Measurements from ENCODE around the gene LAIR2. TPM values are rescaled to one million over a fixed set of nuclear protein-coding genes. Genes with fewer than 3 reads are reported as not detected.

Gene LAIR2
- total RNA-seq, 4 donors from 2014 or later, result not detected

DNA sequence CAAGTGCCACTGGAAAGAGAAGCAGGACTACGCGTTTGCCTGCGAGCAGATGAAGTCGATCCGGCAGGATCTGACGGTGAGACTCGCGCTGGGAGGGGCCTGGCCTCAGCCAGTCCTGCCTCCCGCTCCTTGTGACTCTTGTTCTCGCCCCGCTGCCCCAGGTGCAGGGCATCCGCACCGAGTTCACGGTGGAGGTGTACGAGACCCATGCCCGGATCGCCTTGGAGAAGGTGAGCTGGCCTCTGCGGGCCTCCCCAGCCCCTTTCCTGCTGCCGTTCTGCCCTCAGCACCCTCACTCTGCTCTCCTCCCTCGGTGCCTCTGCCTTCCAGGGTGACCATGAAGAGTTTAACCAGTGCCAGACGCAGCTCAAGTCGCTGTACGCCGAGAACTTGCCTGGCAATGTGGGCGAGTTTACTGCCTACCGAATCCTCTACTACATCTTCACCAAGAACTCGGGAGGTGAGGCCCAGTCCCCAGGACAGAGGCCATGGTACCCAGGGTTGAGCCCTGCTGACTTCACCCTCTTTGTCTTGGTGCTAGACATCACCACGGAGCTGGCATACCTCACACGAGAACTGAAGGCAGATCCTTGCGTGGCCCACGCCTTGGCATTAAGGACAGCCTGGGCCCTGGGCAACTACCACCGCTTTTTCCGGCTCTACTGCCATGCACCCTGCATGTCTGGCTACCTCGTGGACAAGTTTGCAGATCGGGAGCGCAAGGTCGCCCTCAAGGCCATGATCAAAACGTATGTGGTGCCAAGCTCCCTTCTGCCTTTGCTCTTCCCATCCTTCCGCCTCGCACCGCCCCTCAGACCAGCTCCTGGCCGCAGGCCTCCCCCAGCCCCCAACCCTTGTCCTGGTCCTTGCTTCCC is 44.6 kb upstream of the LAIR2 start:
- TF ChIP-seq, protein P1, sequence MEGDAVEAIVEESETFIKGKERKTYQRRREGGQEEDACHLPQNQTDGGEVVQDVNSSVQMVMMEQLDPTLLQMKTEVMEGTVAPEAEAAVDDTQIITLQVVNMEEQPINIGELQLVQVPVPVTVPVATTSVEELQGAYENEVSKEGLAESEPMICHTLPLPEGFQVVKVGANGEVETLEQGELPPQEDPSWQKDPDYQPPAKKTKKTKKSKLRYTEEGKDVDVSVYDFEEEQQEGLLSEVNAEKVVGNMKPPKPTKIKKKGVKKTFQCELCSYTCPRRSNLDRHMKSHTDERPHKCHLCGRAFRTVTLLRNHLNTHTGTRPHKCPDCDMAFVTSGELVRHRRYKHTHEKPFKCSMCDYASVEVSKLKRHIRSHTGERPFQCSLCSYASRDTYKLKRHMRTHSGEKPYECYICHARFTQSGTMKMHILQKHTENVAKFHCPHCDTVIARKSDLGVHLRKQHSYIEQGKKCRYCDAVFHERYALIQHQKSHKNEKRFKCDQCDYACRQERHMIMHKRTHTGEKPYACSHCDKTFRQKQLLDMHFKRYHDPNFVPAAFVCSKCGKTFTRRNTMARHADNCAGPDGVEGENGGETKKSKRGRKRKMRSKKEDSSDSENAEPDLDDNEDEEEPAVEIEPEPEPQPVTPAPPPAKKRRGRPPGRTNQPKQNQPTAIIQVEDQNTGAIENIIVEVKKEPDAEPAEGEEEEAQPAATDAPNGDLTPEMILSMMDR (IDR thresholded peaks at IDR 0.05; ENCODE audit: low read depth), result no peak

DNA sequence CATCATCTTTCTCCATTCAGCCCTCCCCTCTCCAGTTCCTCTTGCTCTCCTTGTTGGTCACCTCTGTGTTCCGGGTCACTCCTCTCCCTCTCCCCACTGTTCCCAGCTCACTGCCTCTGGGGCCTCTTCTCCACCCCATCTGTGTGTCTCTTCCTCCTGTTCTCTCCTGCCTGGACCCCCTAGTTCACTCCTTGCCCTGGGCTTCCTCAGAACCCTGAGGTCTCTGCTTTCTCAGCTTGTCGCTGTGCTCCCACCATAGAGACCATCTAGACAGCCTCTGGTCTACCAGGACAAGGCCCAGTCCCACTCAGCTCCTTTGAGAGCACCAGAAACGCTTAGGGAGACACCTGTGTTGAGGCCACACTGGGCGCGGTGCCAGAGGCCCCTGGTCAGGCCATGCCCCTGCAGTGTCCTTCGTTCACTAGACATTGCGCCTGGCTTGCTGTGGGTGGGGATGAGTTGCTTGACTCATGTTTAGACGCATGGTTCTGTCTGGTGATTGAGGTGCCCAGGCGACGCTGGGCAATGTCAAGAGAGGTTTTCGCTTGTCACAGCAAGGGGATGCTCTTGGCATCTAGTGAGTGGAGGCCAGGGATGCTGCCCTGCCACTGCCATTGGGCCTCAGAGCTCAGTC is 43.9 kb upstream of the LAIR2 start:
- TF ChIP-seq, protein P1 (IDR thresholded peaks at IDR 0.05; ENCODE audit: low read depth), result no peak

DNA sequence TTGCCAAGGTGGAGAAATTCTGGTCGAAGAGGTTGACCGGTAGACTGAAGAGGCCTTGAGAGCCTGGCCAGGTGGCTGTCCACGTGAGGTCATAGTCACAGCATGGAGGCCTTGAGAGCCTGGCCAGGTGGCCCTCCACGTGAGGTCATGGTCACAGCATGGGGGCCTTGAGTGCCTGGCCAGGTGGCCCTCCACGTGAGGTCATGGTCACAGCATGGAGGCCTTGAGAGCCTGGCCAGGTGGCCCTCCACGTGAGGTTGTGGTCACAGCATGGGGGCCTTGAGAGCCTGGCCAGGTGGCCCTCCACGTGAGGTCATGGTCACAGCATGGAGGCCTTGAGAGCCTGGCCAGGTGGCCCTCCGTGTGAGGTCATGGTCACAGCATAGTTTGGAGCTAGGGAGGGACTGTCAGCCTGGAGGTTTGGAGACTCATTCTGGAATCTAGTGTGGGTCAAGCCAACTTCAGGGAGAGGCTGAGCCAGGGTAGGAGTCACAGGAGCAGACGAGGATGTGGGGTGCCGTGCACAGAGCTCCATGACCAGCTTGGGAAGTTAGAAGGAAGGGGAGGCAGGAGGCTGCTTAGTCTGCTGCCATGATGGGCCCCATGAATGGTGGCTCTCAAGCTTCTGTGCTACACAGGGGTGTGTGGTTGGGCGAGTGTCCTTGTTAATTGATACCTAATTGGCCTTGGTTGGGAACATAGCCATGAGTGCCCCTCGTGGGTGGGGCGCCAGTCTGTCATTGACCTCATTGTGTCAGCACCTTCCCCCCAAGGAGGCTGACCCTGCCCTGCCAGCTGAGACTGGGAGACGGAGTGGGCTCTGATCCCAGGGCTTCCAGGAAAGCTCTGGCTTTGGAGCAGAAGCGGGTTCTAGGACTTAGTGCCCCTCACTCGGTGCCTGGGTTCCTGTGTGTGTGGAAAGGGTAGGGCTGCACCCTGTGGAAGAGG is 43.1 kb upstream of the LAIR2 start:
- TF ChIP-seq, protein P1 (IDR thresholded peaks at IDR 0.05; ENCODE audit: low read depth), result no peak

DNA sequence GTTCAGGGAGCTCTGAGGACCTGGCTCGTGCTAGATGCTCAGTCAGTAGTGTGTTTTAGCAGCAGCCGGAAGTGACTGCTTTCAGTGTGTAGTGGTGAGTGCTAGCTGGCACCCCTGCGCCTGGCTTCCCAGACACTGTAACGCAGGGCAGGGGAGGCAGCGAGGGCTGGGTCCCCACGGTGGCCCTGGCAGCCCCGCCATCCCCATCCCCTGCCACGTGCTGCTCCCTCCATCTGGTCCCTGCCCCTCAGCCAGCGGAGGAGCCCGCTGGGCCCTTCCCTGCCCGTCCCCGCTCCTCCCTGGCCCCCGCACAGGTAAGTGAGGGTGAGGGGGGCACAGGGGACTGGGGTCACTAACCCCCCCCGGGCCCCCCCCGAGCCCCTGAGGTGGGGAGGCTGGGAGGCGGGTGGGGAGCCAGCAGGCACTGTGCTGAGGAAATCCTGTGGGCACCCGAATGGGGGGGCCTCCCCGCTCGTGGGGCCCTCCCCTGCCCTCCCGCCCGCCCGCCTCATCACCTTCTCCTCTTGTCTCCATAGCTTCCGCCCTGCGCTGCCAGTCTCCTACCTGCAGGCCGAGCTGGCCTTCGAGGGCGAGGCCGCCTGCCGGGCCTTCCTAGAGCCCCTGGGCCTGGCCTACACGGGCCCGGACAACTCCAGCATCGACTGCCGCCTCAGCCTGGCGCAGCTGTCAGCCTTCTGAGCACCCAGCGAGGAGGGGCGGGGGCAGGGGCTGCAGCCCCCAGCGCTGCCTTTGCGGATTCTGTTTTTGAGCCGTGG is 42.2 kb upstream of the LAIR2 start:
- TF ChIP-seq, protein P1 (IDR thresholded peaks at IDR 0.05; ENCODE audit: low read depth), result no peak

DNA sequence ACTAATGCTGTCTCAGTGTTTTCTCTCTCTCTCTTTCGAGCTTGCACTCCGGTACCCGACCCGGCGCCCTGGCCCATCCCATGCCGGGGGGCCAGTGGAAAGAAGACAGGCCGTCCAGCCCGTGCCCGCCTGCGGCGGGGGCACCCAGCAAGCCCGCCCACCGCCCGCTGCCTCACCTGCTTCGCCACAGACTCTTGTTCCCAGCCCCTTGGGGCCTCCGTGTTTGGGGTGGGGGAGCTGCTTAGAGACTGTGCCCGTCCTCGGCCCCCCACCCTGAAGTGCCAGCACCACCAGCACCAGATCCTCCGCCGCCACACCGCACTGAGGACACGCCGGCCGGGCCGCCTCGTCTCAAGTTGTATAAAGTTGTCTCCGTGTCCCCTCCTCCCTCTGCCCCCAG is 41.4 kb upstream of the LAIR2 start:
- TF ChIP-seq, protein P1 (IDR thresholded peaks at IDR 0.05; ENCODE audit: low read depth), result no peak

DNA sequence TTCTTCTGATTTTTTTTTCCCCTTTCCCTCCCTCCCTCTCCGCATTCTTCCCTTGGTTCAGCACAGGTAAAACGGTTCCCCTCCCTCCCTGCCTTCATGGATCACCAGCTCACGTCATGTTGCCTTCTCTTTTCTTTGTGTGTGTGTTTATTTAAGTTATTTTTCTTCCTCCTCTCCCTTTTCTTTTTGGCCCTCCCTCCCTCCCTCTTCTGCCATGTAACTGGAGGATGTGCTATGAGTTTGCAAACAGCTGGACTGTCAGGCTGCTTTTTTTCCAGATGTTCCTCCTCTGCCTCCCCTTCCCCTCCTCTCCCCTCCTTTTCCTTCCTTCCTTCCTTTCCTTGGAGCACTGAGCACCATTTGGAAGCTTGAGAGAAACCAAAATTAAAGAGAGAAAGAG is 41.0 kb upstream of the LAIR2 start:
- TF ChIP-seq, protein P1 (IDR thresholded peaks at IDR 0.05; ENCODE audit: low read depth), result no peak
